C4-2B (cell line): ENCODE measurements around the gene RIPOR2.
"Not testable (repeated sequence)": the region's sequence is repeated elsewhere in the genome, so short reads cannot be mapped to it uniquely, and the experiment has no call there.

Experiments used
- H3K27ac ChIP-seq: fragments of 450-650 bp; 2 replicates; pipeline ENCODE4 v1.5.1; 2017
- CTCF ChIP-seq: fragments of 450-650 bp; conservative IDR thresholded peaks from 2 replicates; pipeline ENCODE4 v1.5.1; 2017; ENCODE audit warnings: mild to moderate bottlenecking
- ZFX ChIP-seq: fragments of 450-650 bp; IDR thresholded peaks from 2 replicates; pipeline ENCODE4 v1.6.1; 2017

RIPOR2 gene

GRCh38 chr6:24881376-24881775 lies 54.4 kb downstream of the RIPOR2 start:
- no peak overlapping the region for H3K27ac ChIP-seq
- TF ChIP-seq CTCF (no peak), ZFX (no peak)

DNA sequence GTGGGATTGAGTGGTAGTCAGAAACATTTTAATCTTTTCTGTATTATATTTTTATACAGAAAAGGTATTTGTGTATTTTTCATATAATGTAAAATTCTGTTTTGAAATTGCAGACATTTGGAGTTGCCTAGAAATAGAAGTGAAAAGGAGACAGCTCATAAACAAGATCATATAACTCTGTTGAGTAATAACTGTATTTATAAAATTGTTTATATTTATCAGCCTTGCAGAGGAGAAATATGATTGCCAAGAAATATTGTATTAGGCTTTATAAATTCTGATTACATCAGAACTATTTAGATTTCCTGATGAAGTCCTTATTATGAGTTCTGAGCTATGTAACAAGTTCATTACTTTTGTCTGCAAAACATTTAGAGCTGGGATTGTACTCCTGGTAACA lies 55.3 kb downstream of the RIPOR2 start:
- H3K27ac ChIP-seq, result no peak overlapping the region
- TF ChIP-seq ZFX, result no peak
- no peak for TF ChIP-seq CTCF

DNA sequence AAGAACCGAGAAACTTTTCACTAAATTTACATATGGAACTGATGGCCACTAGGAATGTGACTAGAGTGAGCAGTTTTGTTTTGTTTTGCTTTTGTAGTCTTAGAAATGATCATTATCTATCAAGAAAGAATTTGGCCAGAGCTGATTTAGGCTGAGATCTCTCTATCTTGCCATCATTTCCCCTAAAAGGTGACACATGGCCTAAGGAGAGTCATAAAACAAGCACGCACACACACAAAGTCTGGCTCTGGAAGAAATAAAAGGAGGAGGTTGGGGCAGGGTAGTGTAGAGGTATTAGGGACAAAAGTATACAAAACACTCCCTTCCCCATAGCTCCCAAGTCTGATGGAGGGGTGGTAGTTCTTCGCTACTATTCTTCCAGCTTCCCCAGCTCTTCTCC lies 56.4 kb downstream of the RIPOR2 start:
- no peak overlapping the region for H3K27ac ChIP-seq
- TF ChIP-seq ZFX, result no peak
- no peak for TF ChIP-seq CTCF

GRCh38 chr6:24877747-24878146 lies 58.0 kb downstream of the RIPOR2 start:
- H3K27ac ChIP-seq, result not testable (repeated sequence)

DNA sequence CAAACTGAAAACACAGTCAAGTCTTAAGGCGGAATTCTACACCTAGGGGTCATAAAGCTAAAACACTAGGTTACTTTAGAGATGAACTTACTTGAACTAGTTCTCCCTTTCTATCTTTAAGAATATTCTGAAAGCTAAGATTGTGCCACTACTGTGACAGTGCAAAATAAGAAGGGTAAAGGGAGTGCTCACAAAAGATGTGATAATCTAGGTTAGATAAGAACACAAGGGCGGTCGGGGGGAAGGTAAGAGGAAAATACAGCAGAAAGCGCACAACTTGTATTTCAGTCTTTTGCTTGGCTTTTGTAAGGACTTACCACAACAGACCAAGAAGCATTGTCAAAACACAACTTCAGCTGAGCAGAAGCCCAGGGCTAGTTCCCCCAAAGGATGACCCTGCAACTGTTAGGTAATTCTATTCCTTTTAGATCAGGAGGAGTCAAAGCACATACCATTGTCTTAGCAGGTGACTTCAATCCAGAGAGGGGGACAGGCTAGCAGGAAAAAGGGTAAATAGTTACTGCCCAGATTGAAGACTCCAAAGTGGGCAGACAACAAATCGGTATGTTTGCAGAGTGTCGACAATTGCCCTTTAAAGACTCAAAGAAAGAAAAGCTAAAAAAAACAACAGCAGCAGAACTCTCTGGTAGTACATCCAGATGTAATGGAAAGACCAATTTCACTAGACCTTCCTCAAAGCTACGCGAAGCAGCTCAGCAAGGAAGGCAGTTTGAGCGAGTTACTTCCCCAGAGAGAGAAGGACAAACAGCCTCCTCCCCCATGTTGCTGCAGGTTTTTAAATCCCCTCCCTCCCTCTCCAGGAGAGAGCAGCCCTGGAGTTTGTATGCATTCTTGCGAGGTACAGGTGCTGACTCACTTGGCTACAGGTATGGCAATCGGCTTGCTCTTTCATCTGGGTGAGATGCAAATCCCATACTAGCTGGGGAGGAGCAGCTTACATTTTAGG lies 59.0 kb downstream of the RIPOR2 start:
- no peak overlapping the region for H3K27ac ChIP-seq
- no peak for TF ChIP-seq CTCF
- TF ChIP-seq ZFX, result no peak

DNA sequence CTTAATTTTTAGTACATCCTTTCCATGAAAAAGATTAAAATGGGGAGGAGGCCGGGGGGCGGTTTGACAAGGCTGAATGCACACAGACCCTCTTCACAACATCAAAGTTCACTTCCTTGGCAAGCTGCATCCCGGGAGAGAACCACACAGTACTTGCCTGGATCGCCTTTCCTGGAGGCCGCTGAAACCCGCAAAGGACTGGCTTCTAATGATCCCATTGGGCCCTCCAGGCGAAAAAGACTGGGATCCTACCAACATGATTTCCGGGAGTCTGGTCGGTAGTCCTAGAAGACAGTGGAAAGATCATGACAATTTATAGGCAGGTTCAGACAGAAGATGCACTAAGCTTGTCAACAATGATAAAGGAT lies 60.2 kb downstream of the RIPOR2 start:
- no peak overlapping the region for H3K27ac ChIP-seq
- TF ChIP-seq ZFX (no peak), CTCF (no peak)

GRCh38 chr6:24874776-24875533 lies 60.8 kb downstream of the RIPOR2 start:
- TF ChIP-seq ZFX, result no peak
- TF ChIP-seq CTCF, result no peak
- no peak overlapping the region for H3K27ac ChIP-seq
